Esophagus (tissue), 2 donors: ENCODE measurements around the gene B9D2. TPM values are rescaled to one million over a fixed set of nuclear protein-coding genes. Genes with fewer than 3 reads are reported as not detected.
"Not testable (repeated sequence)": the region's sequence is repeated elsewhere in the genome, so short reads cannot be mapped to it uniquely, and the experiment has no call there.

ENCODE experiments used
- H3K27ac ChIP-seq, 2 donors: one replicate each; pipeline ENCODE4 v1.5.1; 2013; ENCODE audit warnings: low read depth in 2 of 2, mild to moderate bottlenecking in 2 of 2, inconsistent platforms in 1 of 2, low read length in 1 of 2, moderate library complexity in 1 of 2
- H3K27me3 ChIP-seq, 2 donors: one replicate each; pipeline ENCODE4 v1.6.1; 2013; ENCODE audit warnings: low read length in 2 of 2, control low read depth in 1 of 2, mild to moderate bottlenecking in 1 of 2; ENCODE audit not compliant: insufficient read depth in 2 of 2, control insufficient read depth in 1 of 2
- H3K36me3 ChIP-seq, 2 donors: one replicate each; pipeline ENCODE4 v1.6.1; 2013; ENCODE audit warnings: low read length in 1 of 2; ENCODE audit not compliant: control insufficient read depth in 2 of 2, insufficient read depth in 2 of 2
- H3K4me1 ChIP-seq, 2 donors: one replicate each; pipeline ENCODE4 v1.6.1; 2013; ENCODE audit warnings: low read length in 1 of 2; ENCODE audit not compliant: control insufficient read depth in 2 of 2, insufficient read depth in 2 of 2
- H3K4me3 ChIP-seq, 2 donors: one replicate each; pipeline ENCODE4 v1.5.1; 2013; ENCODE audit warnings: low read length in 2 of 2, mild to moderate bottlenecking in 2 of 2, low read depth in 1 of 2, moderate library complexity in 1 of 2
- H3K9me3 ChIP-seq, 2 donors: one replicate each; pipeline ENCODE4 v1.6.1; 2013; ENCODE audit warnings: mild to moderate bottlenecking in 2 of 2, low read depth in 1 of 2, low read length in 1 of 2, moderate library complexity in 1 of 2; ENCODE audit not compliant: control insufficient read depth in 2 of 2, insufficient read depth in 1 of 2
- WGBS, 2 donors: extraction: QIAGEN DNeasy Blood & Tissue Kit; methylation state at CpG; one replicate each; pipeline ENCODE4 v1.1.7; 2013; 5-methylcytosine and 5-hydroxymethylcytosine counted together
- polyA plus RNA-seq, 2 donors: library from polyadenylated mRNA; stranded (reverse); fragments of 200-250 nt; gene quantifications; one replicate each; pipeline ENCODE4 v1.2.3, GENCODE V29; 2013
- donor health status: healthy with polysubstance abuse.
- donor health status: Bipolar disorder and iron deficiency.

The B9D2 gene
- polyA plus RNA-seq, 2 donors, result 3.1 to 6.0 TPM

- Histone ChIP-seq H3K4me3 (peak overlapping the region; percentile 72 to 73), H3K36me3 (no peaks in the 10 kb centered on the region), H3K27me3 (no peaks in the 10 kb centered on the region), H3K27ac (peak overlapping the region; percentile 77 to 90), H3K9me3 (no peaks in the 10 kb centered on the region), H3K4me1 (peaks cover 5 to 8% of the 10 kb centered on the region in 2 donors)
- WGBS, 2 donors, result 1% methylated on average over 70 to 71 of the region's 71 CpGs
Measured at GRCh38 chr19:41352609-41353465, 11.1 kb downstream of the B9D2 start.

- no peaks in the 10 kb centered on the region for H3K36me3 ChIP-seq
- whole genome bisulfite sequencing, 2 donors, result 0 to 1% methylated on average over 10 to 12 of the region's 12 CpGs
- H3K4me1 ChIP-seq, result peaks cover 5 to 8% of the 10 kb centered on the region in 2 donors
- H3K27me3 ChIP-seq, result no peaks in the 10 kb centered on the region
- peak overlapping the region; percentile 72 to 73 for H3K4me3 ChIP-seq
- no peaks in the 10 kb centered on the region for H3K9me3 ChIP-seq
- peak overlapping the region; percentile 77 to 90 for H3K27ac ChIP-seq
Measured at GRCh38 chr19:41352279-41352608, 11.7 kb downstream of the B9D2 start.

- Histone ChIP-seq H3K9me3 (no peaks in the 10 kb centered on the region), H3K4me3 (peak overlapping the region; percentile 72 to 73), H3K27ac (peak overlapping the region; percentile 77 to 90), H3K36me3 (no peaks in the 10 kb centered on the region), H3K27me3 (no peaks in the 10 kb centered on the region), H3K4me1 (peaks cover 5 to 8% of the 10 kb centered on the region in 2 donors)
- WGBS, 2 donors, result 0 to 1% methylated on average over 43 to 58 of the region's 58 CpGs
Measured at GRCh38 chr19:41351339-41352245, 12.4 kb downstream of the B9D2 start.

GRCh38 chr19:41350735-41351338 is 13.1 kb downstream of the B9D2 start:
- Histone ChIP-seq H3K4me3 (peak overlapping the region; percentile 72 to 73), H3K36me3 (no peaks in the 10 kb centered on the region), H3K9me3 (no peaks in the 10 kb centered on the region), H3K4me1 (peaks cover 5 to 8% of the 10 kb centered on the region in 2 donors), H3K27me3 (no peaks in the 10 kb centered on the region), H3K27ac (peak overlapping the region; percentile 35 to 77)
- 1 to 8% methylated on average over 22 of the region's 22 CpGs for WGBS, 2 donors

- H3K27me3 ChIP-seq, H3K9me3 ChIP-seq, H3K4me1 ChIP-seq, H3K4me3 ChIP-seq, H3K27ac ChIP-seq: not testable (repeated sequence)
- 92 to 93% methylated on average over 9 of the region's 9 CpGs for WGBS, 2 donors
- peaks cover 8 to 18% of the 10 kb centered on the region in 2 donors for H3K36me3 ChIP-seq
Measured at GRCh38 chr19:41346916-41347315, 17.0 kb downstream of the B9D2 start.

- Histone ChIP-seq H3K4me3 (no peak overlapping the region), H3K27ac (no peak overlapping the region), H3K27me3 (no peaks in the 10 kb centered on the region), H3K9me3 (no peaks in the 10 kb centered on the region), H3K4me1 (peaks cover 0 to 3% of the 10 kb centered on the region in 2 donors), H3K36me3 (peaks cover 8 to 25% of the 10 kb centered on the region in 2 donors)
- WGBS, 2 donors, result 97% methylated on average over 2 of the region's 2 CpGs
Measured at GRCh38 chr19:41344162-41344561, 19.8 kb downstream of the B9D2 start.

- Histone ChIP-seq H3K9me3 (no peaks in the 10 kb centered on the region), H3K36me3 (peaks cover 8 to 26% of the 10 kb centered on the region in 2 donors), H3K27ac (no peak overlapping the region), H3K4me1 (peaks cover 0 to 3% of the 10 kb centered on the region in 2 donors), H3K4me3 (no peak overlapping the region), H3K27me3 (no peaks in the 10 kb centered on the region)
- 78 to 90% methylated on average over 20 of the region's 20 CpGs for WGBS, 2 donors
Measured at GRCh38 chr19:41341669-41342490, 22.1 kb downstream of the B9D2 start.

- Histone ChIP-seq H3K4me3 (no peak overlapping the region), H3K9me3 (no peaks in the 10 kb centered on the region), H3K27ac (no peak overlapping the region), H3K36me3 (peaks cover 7 to 28% of the 10 kb centered on the region in 2 donors), H3K4me1 (peaks cover 0 to 3% of the 10 kb centered on the region in 2 donors), H3K27me3 (no peaks in the 10 kb centered on the region)
- WGBS, 2 donors, result 92 to 93% methylated on average over 5 of the region's 5 CpGs
Measured at GRCh38 chr19:41339936-41340335, 24.0 kb downstream of the B9D2 start.

- H3K9me3 ChIP-seq, result no peaks in the 10 kb centered on the region
- no peaks in the 10 kb centered on the region for H3K27me3 ChIP-seq
- WGBS, 2 donors, result 86 to 90% methylated on average over 10 of the region's 10 CpGs
- no peaks in the 10 kb centered on the region for H3K4me1 ChIP-seq
- no peak overlapping the region for H3K27ac ChIP-seq
- H3K36me3 ChIP-seq, result peaks cover 0 to 16% of the 10 kb centered on the region in 2 donors
- no peak overlapping the region for H3K4me3 ChIP-seq
Measured at GRCh38 chr19:41335467-41335866, 28.5 kb downstream of the B9D2 start.
